Smooth muscle cell (in vitro differentiated cells): ENCODE results near the gene UNK. TPM values are rescaled to one million over a fixed set of nuclear protein-coding genes. Genes with fewer than 3 reads are reported as not detected.

ENCODE experiments used
- DNase-seq: peaks from one replicate; lab custom pipeline; 2025; ENCODE audit not compliant: unreplicated experiment; lab: John Stamatoyannopoulos, UW
- H2AFZ ChIP-seq: fragments of 200-600 bp; sonication (generic); 2 replicates; pipeline ENCODE4 v1.6.0; 2016; ENCODE audit warnings: antibody characterized with exemption, low read depth, mild to moderate bottlenecking
- H3F3A ChIP-seq: fragments of 200-600 bp; sonication (generic); 2 replicates; pipeline ENCODE4 v1.6.0; 2017; ENCODE audit warnings: antibody characterized with exemption, low read depth
- H3K27ac ChIP-seq: fragments of 200-600 bp; sonication (generic); 2 replicates; pipeline ENCODE4 v1.5.1; 2016; ENCODE audit warnings: low read depth, mild to moderate bottlenecking
- H3K27me3 ChIP-seq: fragments of 200-600 bp; sonication (generic); 2 replicates; pipeline ENCODE4 v1.6.1; 2016; ENCODE audit warnings: low read depth, mild to moderate bottlenecking
- H3K36me3 ChIP-seq: fragments of 200-600 bp; sonication (generic); 2 replicates; pipeline ENCODE4 v1.5.1; 2016; ENCODE audit warnings: low read depth
- H3K4me1 ChIP-seq: fragments of 200-600 bp; sonication (generic); 2 replicates; pipeline ENCODE4 v1.5.1; 2016; ENCODE audit warnings: low read depth
- H3K4me2 ChIP-seq: fragments of 200-600 bp; sonication (generic); 2 replicates; pipeline ENCODE4 v1.6.0; 2016; ENCODE audit warnings: mild to moderate bottlenecking
- H3K4me3 ChIP-seq: fragments of 200-600 bp; sonication (generic); 2 replicates; pipeline ENCODE4 v1.5.1; 2016; ENCODE audit warnings: mild to moderate bottlenecking
- H3K79me2 ChIP-seq: fragments of 200-600 bp; sonication (generic); 2 replicates; pipeline ENCODE4 v1.6.0; 2016; ENCODE audit warnings: low read depth, mild to moderate bottlenecking
- H3K9ac ChIP-seq: fragments of 200-600 bp; sonication (generic); 2 replicates; pipeline ENCODE4 v1.6.0; 2016; ENCODE audit warnings: low read depth
- H3K9me3 ChIP-seq: fragments of 200-600 bp; sonication (generic); replicated peaks from 2 replicates; pipeline ENCODE4 v1.5.1; 2016; ENCODE audit warnings: low read depth
- H4K20me1 ChIP-seq: fragments of 200-600 bp; sonication (generic); 2 replicates; pipeline ENCODE4 v1.6.0; 2016; ENCODE audit warnings: low read depth
- CTCF ChIP-seq: fragments of 200-600 bp; sonication (generic); IDR thresholded peaks from 2 replicates; pipeline ENCODE4 v1.5.1; 2017; ENCODE audit warnings: borderline replicate concordance, mild to moderate bottlenecking, antibody characterized with exemption; ENCODE audit not compliant: insufficient read depth, poor library complexity, severe bottlenecking
- WGBS: methylation state at CpG from one replicate; pipeline ENCODE4 v1.1.7; 2016; ENCODE audit warnings: low lambda C conversion rate; 5-methylcytosine and 5-hydroxymethylcytosine counted together
- polyA plus RNA-seq: library from polyadenylated mRNA; unstranded; fragments of >200 nt; fragmentation: Nextera tagmentation; extraction: Ambion mirVana; gene quantifications from 2 replicates; pipeline ENCODE4 v1.2.1, GENCODE V29; 2016
- total RNA-seq: library from RNA; depleted of rRNA; stranded (reverse); fragments of >200 nt; gene quantifications from 2 replicates; pipeline ENCODE4 v1.2.3, GENCODE V29; 2014

UNK gene
- total and polyA plus RNA-seq, 2 experiments from 2014 or later, result 26.8 to 39.5 TPM

- no peak overlapping the region for H3K4me2 ChIP-seq
- no peaks in the 10 kb centered on the region for H4K20me1 ChIP-seq
- DNase-seq, result no peak
- no peaks in the 10 kb centered on the region for H3K9me3 ChIP-seq
- TF ChIP-seq CTCF, result no peak
- H3K79me2 ChIP-seq, result no peaks in the 10 kb centered on the region
- no peak overlapping the region for H3K27ac ChIP-seq
- H3K36me3 ChIP-seq, result no peaks in the 10 kb centered on the region
- no peak overlapping the region for H3K9ac ChIP-seq
- WGBS, result over 99% methylated on average over 16 of the region's 16 CpGs
- no peaks in the 10 kb centered on the region for H3K27me3 ChIP-seq
- H3K4me3 ChIP-seq, result no peak overlapping the region
- H2AFZ ChIP-seq, result no peak overlapping the region
- no peaks in the 10 kb centered on the region for H3K4me1 ChIP-seq
- H3F3A ChIP-seq, result no peaks in the 10 kb centered on the region
Observed at GRCh38 chr17:75818326-75818885, 33.8 kb downstream of the UNK start.

- Histone ChIP-seq H3F3A (no peaks in the 10 kb centered on the region), H2AFZ (no peak overlapping the region), H3K27ac (no peak overlapping the region), H4K20me1 (no peaks in the 10 kb centered on the region), H3K9me3 (no peaks in the 10 kb centered on the region), H3K4me2 (no peak overlapping the region), H3K4me3 (no peak overlapping the region), H3K9ac (no peak overlapping the region), H3K36me3 (no peaks in the 10 kb centered on the region), H3K4me1 (no peaks in the 10 kb centered on the region), H3K27me3 (no peaks in the 10 kb centered on the region), H3K79me2 (no peaks in the 10 kb centered on the region)
- 97% methylated on average over 7 of the region's 7 CpGs for WGBS
- no peak for TF ChIP-seq CTCF
- DNase-seq, result no peak
Observed at GRCh38 chr17:75819116-75819515, 34.5 kb downstream of the UNK start.

GRCh38 chr17:75819678-75820077 lies 35.1 kb downstream of the UNK start:
- WGBS, result 98% methylated on average over 16 of the region's 16 CpGs
- no peaks in the 10 kb centered on the region for H4K20me1 ChIP-seq
- no peak overlapping the region for H2AFZ ChIP-seq
- H3K4me3 ChIP-seq, result no peak overlapping the region
- H3K36me3 ChIP-seq, result no peaks in the 10 kb centered on the region
- H3K4me1 ChIP-seq, result no peaks in the 10 kb centered on the region
- no peaks in the 10 kb centered on the region for H3K27me3 ChIP-seq
- H3K27ac ChIP-seq, result no peak overlapping the region
- no peak for DNase-seq
- no peaks in the 10 kb centered on the region for H3K9me3 ChIP-seq
- TF ChIP-seq CTCF, result no peak
- H3K4me2 ChIP-seq, result no peak overlapping the region
- H3F3A ChIP-seq, result no peaks in the 10 kb centered on the region
- no peaks in the 10 kb centered on the region for H3K79me2 ChIP-seq
- H3K9ac ChIP-seq, result no peak overlapping the region
